ENCODE data around the gene PHOSPHO1.

- no peak for TF ChIP-seq CTCF (conservative IDR thresholded peaks at IDR 0.05; ENCODE audit: low read depth, low read length)
- TF ChIP-seq EZH2phosphoT487 (IDR thresholded peaks at IDR 0.05; ENCODE audit: borderline replicate concordance, low read length), result no peak
- no peak for TF ChIP-seq EZH2 (IDR thresholded peaks at IDR 0.05; ENCODE audit: low read length, unreplicated experiment)
Measured at GRCh38 chr17:49231563-49231894, 942 bp upstream of the PHOSPHO1 start.

Measured in PC-3 (cell line).